Stomach (tissue), 4 donors: Measurements from ENCODE around the gene BLCAP.

Experiments
- POLR2AphosphoS5 ChIP-seq, 3 donors: sonication (generic); formaldehyde crosslinking; IDR thresholded peaks; one replicate each; pipeline ENCODE4 v1.6.1; 2016; ENCODE audit warnings: antibody characterized with exemption in 3 of 3
- TF ChIP-seq, protein P1 (sequence below), 7 experiments: fragments of 450-650 bp in 4 of 7; fragments of 200-600 bp in 3 of 7; sonication (generic) in 3 of 7; IDR thresholded peaks; one replicate each; pipeline ENCODE4 v1.5.1; 2016 to 2019; ENCODE audit warnings: antibody characterized with exemption in 7 of 7, control low read depth in 2 of 7, mild to moderate bottlenecking in 1 of 7

DNA sequence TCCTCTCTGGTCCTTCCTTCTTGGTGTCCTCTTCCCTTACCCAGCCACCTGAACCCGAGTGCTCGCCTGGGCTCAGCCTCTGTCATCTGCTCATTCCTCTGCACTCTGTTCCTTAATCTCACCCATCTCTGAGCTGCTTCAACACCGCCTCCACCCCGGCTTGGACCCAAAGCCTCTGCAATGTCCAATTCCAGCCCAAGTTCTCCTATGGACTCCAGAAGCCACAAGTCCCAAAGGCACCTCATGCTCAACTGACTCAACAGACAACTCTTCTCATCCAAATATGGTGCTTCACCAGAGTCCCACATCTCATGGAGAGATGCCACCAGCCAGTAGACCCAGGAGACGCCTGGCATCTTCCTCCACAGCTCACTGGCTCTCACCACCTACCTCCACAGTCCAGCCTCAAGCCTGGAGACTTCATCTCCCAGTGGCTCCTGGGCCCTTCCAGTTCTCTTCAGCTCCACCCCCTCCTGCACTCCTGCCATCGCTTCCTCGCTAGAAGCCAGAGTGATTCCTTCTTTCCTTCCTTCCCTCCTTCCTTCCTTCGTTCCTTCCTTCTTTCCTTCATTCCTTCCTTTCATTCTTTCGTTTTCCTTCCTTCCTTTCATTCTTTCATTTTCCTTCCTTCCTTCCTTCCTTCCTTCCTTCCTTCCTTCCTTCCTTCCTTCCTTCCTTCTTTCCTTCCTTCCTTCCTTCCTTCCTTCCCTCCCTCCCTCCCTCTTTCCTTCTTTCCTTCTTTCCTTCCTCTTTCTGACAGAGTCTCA, 47.6 kb downstream of the BLCAP start:
- TF ChIP-seq POLR2AphosphoS5 (IDR thresholded peaks at IDR 0.05): no peak
- TF ChIP-seq, protein P1, sequence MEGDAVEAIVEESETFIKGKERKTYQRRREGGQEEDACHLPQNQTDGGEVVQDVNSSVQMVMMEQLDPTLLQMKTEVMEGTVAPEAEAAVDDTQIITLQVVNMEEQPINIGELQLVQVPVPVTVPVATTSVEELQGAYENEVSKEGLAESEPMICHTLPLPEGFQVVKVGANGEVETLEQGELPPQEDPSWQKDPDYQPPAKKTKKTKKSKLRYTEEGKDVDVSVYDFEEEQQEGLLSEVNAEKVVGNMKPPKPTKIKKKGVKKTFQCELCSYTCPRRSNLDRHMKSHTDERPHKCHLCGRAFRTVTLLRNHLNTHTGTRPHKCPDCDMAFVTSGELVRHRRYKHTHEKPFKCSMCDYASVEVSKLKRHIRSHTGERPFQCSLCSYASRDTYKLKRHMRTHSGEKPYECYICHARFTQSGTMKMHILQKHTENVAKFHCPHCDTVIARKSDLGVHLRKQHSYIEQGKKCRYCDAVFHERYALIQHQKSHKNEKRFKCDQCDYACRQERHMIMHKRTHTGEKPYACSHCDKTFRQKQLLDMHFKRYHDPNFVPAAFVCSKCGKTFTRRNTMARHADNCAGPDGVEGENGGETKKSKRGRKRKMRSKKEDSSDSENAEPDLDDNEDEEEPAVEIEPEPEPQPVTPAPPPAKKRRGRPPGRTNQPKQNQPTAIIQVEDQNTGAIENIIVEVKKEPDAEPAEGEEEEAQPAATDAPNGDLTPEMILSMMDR (IDR thresholded peaks at IDR 0.05): no peak
